Tibial nerve (tissue), 4 donors: ENCODE data around the gene DNLZ.

ENCODE experiments used
- EP300 ChIP-seq, 2 donors: sonication (generic); formaldehyde crosslinking; IDR thresholded peaks; one replicate each; pipeline ENCODE4 v1.6.1; 2017; ENCODE audit warnings: antibody characterized with exemption in 2 of 2, mild to moderate bottlenecking in 1 of 2
- POLR2A ChIP-seq, 2 donors: fragments of 450-650 bp; IDR thresholded peaks; one replicate each; pipeline ENCODE4 v1.6.1; 2017; ENCODE audit warnings: antibody characterized with exemption in 2 of 2, mild to moderate bottlenecking in 2 of 2, moderate library complexity in 2 of 2
- TF ChIP-seq, protein P1 (sequence below), 5 experiments: fragments of 200-600 bp in 3 of 5; fragments of 450-650 bp in 2 of 5; sonication (generic) in 3 of 5; IDR thresholded peaks; one replicate each; pipeline ENCODE4 v1.5.1; 2016 to 2019; ENCODE audit warnings: antibody characterized with exemption in 5 of 5, mild to moderate bottlenecking in 3 of 5, moderate library complexity in 2 of 5

DNA sequence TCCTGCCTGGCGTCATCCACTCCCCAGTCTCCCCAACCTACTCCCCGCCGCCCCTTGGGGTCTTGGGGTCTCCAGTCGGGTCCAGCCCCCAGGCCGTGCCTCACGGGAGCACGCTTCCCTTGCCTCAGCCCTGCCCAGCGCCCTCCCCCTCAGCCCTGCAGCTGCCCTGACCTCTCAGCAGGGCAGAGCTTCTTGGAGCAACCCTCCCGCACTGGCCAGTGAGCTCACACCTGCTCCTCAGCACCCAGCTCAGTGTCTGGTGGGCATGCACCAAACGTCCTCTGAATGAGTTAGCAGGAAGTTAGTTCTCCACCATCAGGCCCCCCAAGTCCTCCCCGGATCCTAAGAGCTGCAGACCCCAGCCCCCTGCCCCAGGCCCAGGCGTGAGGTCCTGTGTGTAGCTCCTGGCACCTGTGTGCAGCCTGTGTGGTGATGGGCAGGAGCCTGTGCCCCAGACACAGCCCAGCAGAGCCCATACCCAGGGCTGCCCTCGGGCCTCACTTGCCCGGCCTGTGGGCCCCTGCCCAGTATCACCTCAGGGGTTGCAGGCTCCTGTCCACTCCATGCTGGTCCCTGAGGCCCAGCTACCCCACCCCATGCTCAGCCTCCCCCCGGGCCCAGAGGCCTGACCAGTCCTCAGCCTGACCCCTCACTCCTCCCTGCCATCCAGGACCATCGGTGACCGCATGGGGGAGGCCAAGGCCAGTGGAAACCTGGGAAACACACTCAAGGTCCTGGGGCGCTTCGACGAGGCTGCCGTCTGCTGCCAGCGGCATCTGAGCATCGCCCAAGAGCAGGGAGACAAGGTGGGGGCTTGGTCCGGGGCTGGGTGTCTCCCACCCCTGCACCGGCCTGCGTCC is 28.0 kb downstream of the DNLZ start:
- TF ChIP-seq, protein P1, sequence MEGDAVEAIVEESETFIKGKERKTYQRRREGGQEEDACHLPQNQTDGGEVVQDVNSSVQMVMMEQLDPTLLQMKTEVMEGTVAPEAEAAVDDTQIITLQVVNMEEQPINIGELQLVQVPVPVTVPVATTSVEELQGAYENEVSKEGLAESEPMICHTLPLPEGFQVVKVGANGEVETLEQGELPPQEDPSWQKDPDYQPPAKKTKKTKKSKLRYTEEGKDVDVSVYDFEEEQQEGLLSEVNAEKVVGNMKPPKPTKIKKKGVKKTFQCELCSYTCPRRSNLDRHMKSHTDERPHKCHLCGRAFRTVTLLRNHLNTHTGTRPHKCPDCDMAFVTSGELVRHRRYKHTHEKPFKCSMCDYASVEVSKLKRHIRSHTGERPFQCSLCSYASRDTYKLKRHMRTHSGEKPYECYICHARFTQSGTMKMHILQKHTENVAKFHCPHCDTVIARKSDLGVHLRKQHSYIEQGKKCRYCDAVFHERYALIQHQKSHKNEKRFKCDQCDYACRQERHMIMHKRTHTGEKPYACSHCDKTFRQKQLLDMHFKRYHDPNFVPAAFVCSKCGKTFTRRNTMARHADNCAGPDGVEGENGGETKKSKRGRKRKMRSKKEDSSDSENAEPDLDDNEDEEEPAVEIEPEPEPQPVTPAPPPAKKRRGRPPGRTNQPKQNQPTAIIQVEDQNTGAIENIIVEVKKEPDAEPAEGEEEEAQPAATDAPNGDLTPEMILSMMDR (IDR thresholded peaks at IDR 0.05) = no peak
- TF ChIP-seq POLR2A (IDR thresholded peaks at IDR 0.05) (no peak), EP300 (IDR thresholded peaks at IDR 0.05) (no peak)
